ENCODE results near the gene RBMS3.
"Not testable (repeated sequence)": the region's sequence is repeated elsewhere in the genome, so short reads cannot be mapped to it uniquely, and the experiment has no call there.

RBMS3 gene

GRCh38 chr3:29345516-29346300 is 64.8 kb downstream of the RBMS3 start:
- no peak for DNase-seq

DNA sequence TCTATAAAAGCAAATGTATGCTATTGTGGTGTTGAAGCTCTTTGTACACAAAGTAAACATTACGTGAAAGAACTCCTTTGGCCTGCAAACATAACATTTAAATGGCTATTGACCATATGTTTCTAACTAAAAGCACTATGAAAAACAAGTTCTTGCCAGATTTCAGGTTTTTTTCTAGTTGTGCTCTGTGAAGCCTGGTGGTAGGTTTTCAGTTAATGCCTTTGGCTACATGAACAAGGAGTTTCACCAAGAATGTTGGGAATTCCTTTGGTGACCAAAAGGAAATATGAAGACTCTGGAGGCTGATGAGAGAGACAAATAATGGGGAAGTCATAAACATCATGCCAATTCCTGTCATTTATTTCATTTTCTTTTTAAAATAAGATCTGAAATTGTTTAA is 66.0 kb downstream of the RBMS3 start:
- no peak for DNase-seq

GRCh38 chr3:29347412-29347811 is 66.5 kb downstream of the RBMS3 start:
- DNase-seq = no peak

GRCh38 chr3:29348316-29348715 is 67.4 kb downstream of the RBMS3 start:
- no peak for DNase-seq

GRCh38 chr3:29349049-29349448 is 68.2 kb downstream of the RBMS3 start:
- DNase-seq = no peak

GRCh38 chr3:29353807-29354206 is 72.9 kb downstream of the RBMS3 start:
- DNase-seq = no peak

DNA sequence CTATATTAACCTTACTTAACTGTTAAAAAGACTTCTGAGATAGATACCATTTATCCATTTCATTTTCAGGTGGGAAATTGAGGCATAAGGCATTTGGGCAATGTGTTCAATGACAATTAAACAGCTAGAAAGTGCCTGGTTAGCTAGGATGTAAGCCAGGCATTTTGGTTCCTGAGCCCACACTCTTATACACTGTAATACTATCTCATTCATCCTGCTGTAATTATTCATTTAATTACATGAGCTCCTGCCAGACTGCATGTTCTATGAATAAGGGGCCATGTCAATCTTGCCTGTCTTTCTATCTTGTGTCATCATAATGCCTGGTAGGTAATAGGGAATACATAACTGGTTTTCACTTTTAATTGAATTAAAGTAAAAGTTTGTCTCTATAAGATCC is 74.0 kb downstream of the RBMS3 start:
- DNase-seq = no peak

GRCh38 chr3:29356062-29356461 is 75.2 kb downstream of the RBMS3 start:
- no peak for DNase-seq

GRCh38 chr3:29360289-29360688 is 79.4 kb downstream of the RBMS3 start:
- DNase-seq = not testable (repeated sequence)

GRCh38 chr3:29363110-29363509 is 82.2 kb downstream of the RBMS3 start:
- no peak for DNase-seq

DNA sequence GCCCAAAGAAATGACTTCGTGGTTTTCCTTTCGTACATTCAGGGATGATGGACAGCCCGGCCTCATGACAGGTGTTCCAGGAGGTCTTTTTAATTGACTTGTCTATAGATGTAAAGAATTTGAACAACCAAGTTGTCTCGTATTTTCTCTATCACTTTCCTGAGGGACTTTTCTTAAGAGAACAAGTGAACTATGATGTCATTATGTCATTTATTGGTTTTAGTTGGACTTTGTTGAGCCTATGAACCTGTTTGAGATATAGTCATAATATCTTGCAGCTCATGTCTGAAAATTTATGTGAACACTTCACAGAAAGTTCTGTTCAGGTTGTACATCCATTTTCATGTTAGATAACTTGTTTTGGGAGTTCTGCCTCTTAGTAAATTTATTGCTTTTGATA is 89.2 kb downstream of the RBMS3 start:
- DNase-seq = no peak

DNA sequence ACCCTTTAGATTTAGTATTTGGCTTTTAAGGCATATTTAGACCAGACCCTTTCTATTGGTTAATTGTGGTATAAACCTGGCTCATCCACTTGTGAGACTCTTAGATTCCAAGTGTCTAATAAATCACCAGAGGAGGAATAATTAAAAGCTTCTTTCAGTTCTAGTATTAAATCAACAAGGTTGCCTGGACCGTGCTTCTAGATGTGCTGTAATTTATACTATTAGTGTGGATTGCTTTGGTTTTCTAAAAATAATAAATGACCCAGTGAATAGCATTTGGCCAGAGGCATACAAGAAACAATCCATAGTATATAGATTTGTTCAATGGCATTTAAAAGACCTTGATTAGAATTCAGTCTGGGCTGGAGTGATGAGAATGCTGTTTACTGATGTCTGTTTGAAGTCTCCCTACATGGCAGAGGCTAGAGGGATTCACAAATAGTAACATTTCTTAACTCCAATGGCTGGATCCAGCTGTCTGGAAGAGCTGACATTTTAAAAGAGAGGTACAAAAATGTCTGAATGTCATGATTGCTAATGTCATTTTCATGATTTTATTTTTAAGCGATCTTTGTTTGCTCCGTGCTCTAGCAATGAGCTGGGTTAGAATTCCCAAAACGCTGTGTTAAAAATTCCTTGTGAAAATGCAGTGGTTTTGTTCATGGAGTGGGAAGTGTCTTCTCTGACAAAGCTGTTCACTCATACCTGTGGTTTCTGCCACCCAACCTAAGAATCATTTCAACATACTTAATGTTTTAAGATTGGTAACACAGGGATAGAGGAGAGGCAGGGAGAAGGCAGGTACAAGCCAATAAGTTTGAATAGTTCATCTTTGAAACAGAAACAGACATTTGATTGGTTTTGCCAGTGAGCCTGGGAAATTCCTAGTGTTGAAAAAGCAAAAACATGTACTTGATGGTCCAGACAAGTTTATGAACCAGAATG is 89.9 kb downstream of the RBMS3 start:
- no peak for DNase-seq

GRCh38 chr3:29373131-29373680 is 92.3 kb downstream of the RBMS3 start:
- no peak for DNase-seq

DNA sequence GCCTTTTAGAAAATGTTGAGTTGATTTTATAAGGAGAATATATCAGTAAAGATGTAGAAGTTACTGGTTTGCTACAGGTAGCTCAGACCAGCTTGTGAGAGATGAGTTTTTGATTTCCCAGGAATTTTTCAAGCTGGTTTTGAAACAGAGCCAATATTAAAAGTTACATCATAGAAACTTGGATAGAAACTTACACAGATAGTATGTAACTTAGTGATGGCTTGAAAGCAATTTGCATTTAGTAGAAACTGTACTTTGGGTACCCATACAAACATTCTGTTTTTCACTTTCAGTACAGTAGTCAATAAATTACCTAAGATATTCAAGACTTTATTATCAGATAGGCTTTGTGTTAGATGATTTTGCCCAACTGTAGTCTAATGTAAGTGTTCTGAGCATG is 93.4 kb downstream of the RBMS3 start:
- DNase-seq = no peak

GRCh38 chr3:29379097-29379496 is 98.2 kb downstream of the RBMS3 start:
- no peak for DNase-seq

- no peak for DNase-seq
Measured at GRCh38 chr3:29381595-29381994, 100.7 kb downstream of the RBMS3 start.

DNA sequence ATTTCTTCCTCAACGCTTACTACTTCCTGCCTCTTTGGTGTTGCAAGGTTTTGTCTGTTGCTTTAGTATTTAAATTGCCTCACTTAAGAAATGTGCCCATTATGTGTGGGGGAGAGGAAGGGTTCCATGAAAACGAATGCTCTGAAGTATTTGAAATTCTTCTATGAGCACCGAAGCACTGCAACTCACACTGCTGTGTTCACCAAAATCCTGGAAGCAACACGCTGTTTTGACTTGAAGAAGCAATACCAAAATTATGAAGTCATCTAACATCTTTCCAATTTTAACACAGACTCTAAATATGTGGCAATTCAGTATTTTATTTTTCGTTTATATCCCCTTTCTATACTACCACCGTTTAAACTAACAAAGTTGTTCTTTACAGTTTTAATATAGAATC is 101.5 kb downstream of the RBMS3 start:
- no peak for DNase-seq

GRCh38 chr3:29382845-29383244 is 102.0 kb downstream of the RBMS3 start:
- no peak for DNase-seq

DNA sequence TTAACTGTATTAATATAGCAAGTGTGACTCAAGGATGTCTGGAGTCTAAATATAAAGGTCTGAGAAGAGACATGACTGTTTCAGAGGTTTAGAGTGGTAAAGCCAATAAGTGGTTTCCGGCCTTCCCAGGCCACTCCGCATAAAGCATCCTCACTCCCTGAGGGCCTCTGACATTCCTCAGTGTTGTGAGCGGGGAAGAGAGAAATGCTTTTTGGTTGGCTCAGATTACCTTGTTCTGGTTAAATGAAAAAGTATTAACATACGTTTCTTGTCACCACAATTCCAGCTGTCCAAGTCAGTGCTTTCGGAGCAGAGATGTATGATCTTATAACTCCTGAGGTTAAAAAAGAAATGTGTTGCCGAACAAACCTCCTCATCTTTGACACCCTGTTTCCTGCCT is 103.8 kb downstream of the RBMS3 start:
- no peak for DNase-seq

GRCh38 chr3:29385046-29385830 is 104.4 kb downstream of the RBMS3 start:
- DNase-seq = no peak

GRCh38 chr3:29389362-29389761 is 108.5 kb downstream of the RBMS3 start:
- no peak for DNase-seq

GRCh38 chr3:29392625-29393388 is 111.9 kb downstream of the RBMS3 start:
- no peak for DNase-seq

All from hematopoietic multipotent progenitor cell treated with erythropoietin and hydrocortisone succinate and interleukin-3 and kit ligand, for 4 days (in vitro differentiated cells).